ENCODE results near the gene SLC25A39. TPM values are rescaled to one million over a fixed set of nuclear protein-coding genes. Genes with fewer than 3 reads are reported as not detected.

SLC25A39 gene
- total RNA-seq, 1 donor from 2014 or later = 137 TPM

- DNase-seq (ENCODE audit: extremely low spot score, unreplicated experiment) = no peak
- H3K27ac Mint-ChIP-seq = no peak overlapping the region
- no peaks in the 10 kb centered on the region for H3K36me3 Mint-ChIP-seq
- H3K4me3 Mint-ChIP-seq = no peak overlapping the region
- H3K4me1 Mint-ChIP-seq (ENCODE audit: unreplicated experiment) = peaks cover 5% of the 10 kb centered on the region
- TF ChIP-seq CTCF (conservative IDR thresholded peaks at IDR 0.05) = no peak
- peaks cover 33% of the 10 kb centered on the region for H3K27me3 Mint-ChIP-seq
- no peaks in the 10 kb centered on the region for H3K9me3 Mint-ChIP-seq
These were observed 52.2 kb downstream of the SLC25A39 start for GRCh38 chr17:44272321-44272951.

Other genes starting within 250 kb of the SLC25A39 start
- gene HDAC5, start 201.2 kb downstream of the SLC25A39 start, total RNA-seq (ENCODE audit: low replicate concordance) = 43.3 and 48.9 TPM in 2 replicates
- gene HROB, start 182.9 kb downstream of the SLC25A39 start, total RNA-seq (ENCODE audit: low replicate concordance) = 5.4 and 10.6 TPM in 2 replicates
- 0.68 TPM in 1 of 2 replicates, not detected in the other for gene ASB16, start 154.1 kb downstream of the SLC25A39 start, total RNA-seq (ENCODE audit: low replicate concordance)
- gene TMUB2, start 137.9 kb downstream of the SLC25A39 start, total RNA-seq (ENCODE audit: low replicate concordance) = 39.5 and 40.0 TPM in 2 replicates
- 96.7 and 111 TPM in 2 replicates for gene ATXN7L3, start 124.9 kb downstream of the SLC25A39 start, total RNA-seq (ENCODE audit: low replicate concordance)
- 85.7 and 101 TPM in 2 replicates for gene UBTF, start 105.1 kb downstream of the SLC25A39 start, total RNA-seq (ENCODE audit: low replicate concordance)
- gene SLC4A1, start 56.7 kb downstream of the SLC25A39 start, total RNA-seq (ENCODE audit: low replicate concordance) = not detected in 2 replicates
- gene RUNDC3A, start 16.2 kb downstream of the SLC25A39 start, total RNA-seq (ENCODE audit: low replicate concordance) = 10.3 and 12.3 TPM in 2 replicates
- 183 and 236 TPM in 2 replicates for gene GRN, start 20.5 kb upstream of the SLC25A39 start, total RNA-seq (ENCODE audit: low replicate concordance)
- gene FAM171A2, start 39.0 kb upstream of the SLC25A39 start, total RNA-seq (ENCODE audit: low replicate concordance) = 13.3 and 34.7 TPM in 2 replicates
- gene ITGA2B, start 64.8 kb upstream of the SLC25A39 start, total RNA-seq (ENCODE audit: low replicate concordance) = 0.69 and 8.8 TPM in 2 replicates
- 45.9 and 51.5 TPM in 2 replicates for gene GPATCH8, start 178.6 kb upstream of the SLC25A39 start, total RNA-seq (ENCODE audit: low replicate concordance)
- 3.6 and 54.4 TPM in 2 replicates for gene FZD2, start 232.7 kb upstream of the SLC25A39 start, total RNA-seq (ENCODE audit: low replicate concordance)

Data from type B pancreatic cell (in vitro differentiated cells).